Stimulated activated naive B cell treated with anti-CD40 and anti-IgM and Interleukin-4, amounts not matched to agents 10 μg/mL and 1 μg/mL and 100 μg/mL, for 72 hours (primary cell): ENCODE results near the gene NUDT12.
A peak's percentile ranks its signal among the peaks of the same experiment; 100 is the strongest.

Experiments
- ATAC-seq, 2 donors: fragments of 150-1000 bp; cut with Tn5 transposase; replicated peaks; 2 replicates each; pipeline ENCODE4 v1.10.0; 2021; ENCODE audit warnings: moderate library complexity in 1 of 2
- DNase-seq: peaks from one replicate; pipeline ENCODE4 v3.0.0; 2021
- H3K27ac Mint-ChIP-seq: one replicate; pipeline ENCODE4 v1.8.0; 2022; ENCODE audit warnings: mild to moderate bottlenecking, mixed read lengths
- H3K27me3 Mint-ChIP-seq, 2 donors: one replicate each; pipeline ENCODE4 v1.8.0; 2022; ENCODE audit warnings: mixed read lengths in 2 of 2
- H3K36me3 Mint-ChIP-seq, 2 donors: one replicate each; pipeline ENCODE4 v1.8.0; 2022; ENCODE audit warnings: mixed read lengths in 2 of 2, mild to moderate bottlenecking in 1 of 2
- H3K4me1 Mint-ChIP-seq, 2 donors: one replicate each; pipeline ENCODE4 v1.8.0; 2022; ENCODE audit warnings: mixed read lengths in 2 of 2, mild to moderate bottlenecking in 1 of 2
- H3K4me3 Mint-ChIP-seq, 2 donors: one replicate each; pipeline ENCODE4 v1.8.0; 2022; ENCODE audit warnings: mild to moderate bottlenecking in 2 of 2, mixed read lengths in 2 of 2, moderate library complexity in 1 of 2
- H3K9me3 Mint-ChIP-seq, 2 donors: one replicate each; pipeline ENCODE4 v1.8.0; 2022; ENCODE audit warnings: mixed read lengths in 2 of 2, mild to moderate bottlenecking in 1 of 2

NUDT12 gene

GRCh38 chr5:103569313-103570060 lies 6.9 kb upstream of the NUDT12 start:
- peaks cover 0 to 28% of the 10 kb centered on the region in 2 donors for H3K27me3 Mint-ChIP-seq
- H3K4me1 Mint-ChIP-seq = no peaks in the 10 kb centered on the region
- no peak overlapping the region for H3K27ac Mint-ChIP-seq
- ATAC-seq = no peak
- H3K36me3 Mint-ChIP-seq = no peaks in the 10 kb centered on the region
- no peak for DNase-seq
- H3K9me3 Mint-ChIP-seq = no peaks in the 10 kb centered on the region
- no peak overlapping the region for H3K4me3 Mint-ChIP-seq

GRCh38 chr5:103565719-103566118 lies 3.1 kb upstream of the NUDT12 start:
- Mint-ChIP-seq H3K27me3 (peaks cover 0 to 16% of the 10 kb centered on the region in 2 donors), H3K4me1 (peaks cover 6 to 18% of the 10 kb centered on the region in 2 donors), H3K4me3 (no peak overlapping the region)

GRCh38 chr5:103561685-103562452 lies 720 bp downstream of the NUDT12 start:
- Mint-ChIP-seq H3K4me1 (peaks cover 6 to 18% of the 10 kb centered on the region in 2 donors), H3K27me3 (no peaks in the 10 kb centered on the region), H3K9me3 (no peaks in the 10 kb centered on the region), H3K27ac (peak overlapping the region; percentile 89), H3K36me3 (peaks cover 3 to 5% of the 10 kb centered on the region in 2 donors), H3K4me3 (peak overlapping the region; percentile 91 to 97)
- DNase-seq = no peak
- ATAC-seq = peak; percentile 54 to 61

More at GRCh38 chr5:103565719-103566118, 3.1 kb upstream of the NUDT12 start:
- Mint-ChIP-seq H3K36me3 (no peaks in the 10 kb centered on the region), H3K27ac (no peak overlapping the region), H3K9me3 (no peaks in the 10 kb centered on the region)
- no peak for DNase-seq
- no peak for ATAC-seq

- Mint-ChIP-seq H3K4me3 (no peak overlapping the region), H3K4me1 (peaks cover 6 to 18% of the 10 kb centered on the region in 2 donors), H3K36me3 (peaks cover 3 to 5% of the 10 kb centered on the region in 2 donors), H3K27ac (no peak overlapping the region), H3K9me3 (no peaks in the 10 kb centered on the region), H3K27me3 (no peaks in the 10 kb centered on the region)
- DNase-seq = no peak
- ATAC-seq = no peak
These were observed 1.8 kb downstream of the NUDT12 start for GRCh38 chr5:103560826-103561225.

GRCh38 chr5:103546858-103547257 lies 15.7 kb downstream of the NUDT12 start:
- Mint-ChIP-seq H3K27me3 (no peaks in the 10 kb centered on the region), H3K36me3 (peaks cover 2 to 3% of the 10 kb centered on the region in 2 donors), H3K9me3 (no peaks in the 10 kb centered on the region), H3K27ac (no peak overlapping the region), H3K4me1 (no peaks in the 10 kb centered on the region), H3K4me3 (no peak overlapping the region)
- no peak for DNase-seq
- no peak for ATAC-seq

GRCh38 chr5:103542441-103542840 lies 20.1 kb downstream of the NUDT12 start:
- H3K4me3 Mint-ChIP-seq = no peak overlapping the region
- H3K4me1 Mint-ChIP-seq = no peaks in the 10 kb centered on the region
- H3K27me3 Mint-ChIP-seq = no peaks in the 10 kb centered on the region
- DNase-seq (no peak), ATAC-seq (no peak)
- H3K9me3 Mint-ChIP-seq = no peaks in the 10 kb centered on the region
- H3K27ac Mint-ChIP-seq = no peak overlapping the region
- no peaks in the 10 kb centered on the region for H3K36me3 Mint-ChIP-seq

GRCh38 chr5:103541569-103541968 lies 21.0 kb downstream of the NUDT12 start:
- no peaks in the 10 kb centered on the region for H3K4me1 Mint-ChIP-seq
- ATAC-seq (no peak), DNase-seq (no peak)
- no peaks in the 10 kb centered on the region for H3K36me3 Mint-ChIP-seq
- H3K27ac Mint-ChIP-seq = no peak overlapping the region
- no peaks in the 10 kb centered on the region for H3K9me3 Mint-ChIP-seq
- H3K27me3 Mint-ChIP-seq = no peaks in the 10 kb centered on the region
- no peak overlapping the region for H3K4me3 Mint-ChIP-seq

GRCh38 chr5:103541114-103541513 lies 21.5 kb downstream of the NUDT12 start:
- H3K27ac Mint-ChIP-seq = no peak overlapping the region
- H3K27me3 Mint-ChIP-seq = no peaks in the 10 kb centered on the region
- no peak overlapping the region for H3K4me3 Mint-ChIP-seq
- no peaks in the 10 kb centered on the region for H3K36me3 Mint-ChIP-seq
- H3K9me3 Mint-ChIP-seq = no peaks in the 10 kb centered on the region
- ATAC-seq (no peak), DNase-seq (no peak)
- no peaks in the 10 kb centered on the region for H3K4me1 Mint-ChIP-seq

GRCh38 chr5:103539376-103540330 lies 22.9 kb downstream of the NUDT12 start:
- no peaks in the 10 kb centered on the region for H3K9me3 Mint-ChIP-seq
- H3K4me1 Mint-ChIP-seq = no peaks in the 10 kb centered on the region
- H3K27me3 Mint-ChIP-seq = peaks cover 0 to 3% of the 10 kb centered on the region in 2 donors
- no peak overlapping the region for H3K4me3 Mint-ChIP-seq
- DNase-seq (no peak), ATAC-seq (no peak)
- no peak overlapping the region for H3K27ac Mint-ChIP-seq
- no peaks in the 10 kb centered on the region for H3K36me3 Mint-ChIP-seq

- Mint-ChIP-seq H3K4me1 (no peaks in the 10 kb centered on the region), H3K27me3 (peaks cover 0 to 3% of the 10 kb centered on the region in 2 donors), H3K9me3 (peaks cover 0 to 2% of the 10 kb centered on the region in 2 donors), H3K36me3 (no peaks in the 10 kb centered on the region), H3K4me3 (no peak overlapping the region), H3K27ac (no peak overlapping the region)
- ATAC-seq (no peak), DNase-seq (no peak)
These were observed 30.4 kb downstream of the NUDT12 start for GRCh38 chr5:103532086-103532734.

GRCh38 chr5:103526164-103526915 lies 36.2 kb downstream of the NUDT12 start:
- Mint-ChIP-seq H3K27me3 (no peaks in the 10 kb centered on the region), H3K4me1 (no peaks in the 10 kb centered on the region), H3K9me3 (no peaks in the 10 kb centered on the region), H3K4me3 (no peak overlapping the region), H3K36me3 (no peaks in the 10 kb centered on the region), H3K27ac (no peak overlapping the region)
- ATAC-seq = peak in 1 of 2 donors; percentile 14
- DNase-seq = no peak

GRCh38 chr5:103525361-103525760 lies 37.2 kb downstream of the NUDT12 start:
- ATAC-seq (no peak), DNase-seq (no peak)
- Mint-ChIP-seq H3K4me3 (no peak overlapping the region), H3K4me1 (no peaks in the 10 kb centered on the region), H3K27me3 (no peaks in the 10 kb centered on the region), H3K9me3 (no peaks in the 10 kb centered on the region), H3K36me3 (no peaks in the 10 kb centered on the region), H3K27ac (no peak overlapping the region)

GRCh38 chr5:103523319-103523718 lies 39.3 kb downstream of the NUDT12 start:
- H3K4me3 Mint-ChIP-seq = no peak overlapping the region
- H3K27ac Mint-ChIP-seq = no peak overlapping the region
- H3K36me3 Mint-ChIP-seq = no peaks in the 10 kb centered on the region
- ATAC-seq = no peak
- DNase-seq = no peak
- no peaks in the 10 kb centered on the region for H3K27me3 Mint-ChIP-seq
- no peaks in the 10 kb centered on the region for H3K9me3 Mint-ChIP-seq
- H3K4me1 Mint-ChIP-seq = no peaks in the 10 kb centered on the region
